Measurements from ENCODE around the gene TET3.

TET3 gene

GRCh38 chr2:74029714-74030397 lies 45.1 kb downstream of the TET3 start:
- no peaks in the 10 kb centered on the region for H3K36me3 ChIP-seq
- intact Hi-C loops (cut with DNase I; ENCODE audit: low total_unique reads), result no loop called here
- no peaks in the 10 kb centered on the region for H3K9me3 ChIP-seq
- H3K27ac ChIP-seq, result no peak overlapping the region
- peaks cover 0 to 10% (median 0%) of the 10 kb centered on the region in 4 donors for H3K4me1 ChIP-seq
- TF ChIP-seq CTCF (IDR thresholded peaks at IDR 0.05), result no peak
- no peaks in the 10 kb centered on the region for H3K27me3 ChIP-seq
- H3K4me3 ChIP-seq, result no peak overlapping the region
- no peak for DNase-seq

- Histone ChIP-seq H3K4me1 (peaks cover 0 to 10% (median 0%) of the 10 kb centered on the region in 4 donors), H3K9me3 (no peaks in the 10 kb centered on the region), H3K4me3 (no peak overlapping the region), H3K27me3 (no peaks in the 10 kb centered on the region), H3K36me3 (no peaks in the 10 kb centered on the region), H3K27ac (no peak overlapping the region)
- intact Hi-C loops (cut with DNase I; ENCODE audit: low total_unique reads), result no loop called here
- no peak for TF ChIP-seq CTCF (IDR thresholded peaks at IDR 0.05)
- DNase-seq, result no peak
These were observed 46.5 kb downstream of the TET3 start for GRCh38 chr2:74031221-74031620.

- intact Hi-C loops (cut with DNase I; ENCODE audit: low total_unique reads), result no loop called here
- Histone ChIP-seq H3K4me3 (no peak overlapping the region), H3K9me3 (no peaks in the 10 kb centered on the region), H3K36me3 (no peaks in the 10 kb centered on the region), H3K27ac (no peak overlapping the region), H3K27me3 (no peaks in the 10 kb centered on the region), H3K4me1 (peaks cover 0 to 10% (median 0%) of the 10 kb centered on the region in 4 donors)
- DNase-seq, result no peak
- TF ChIP-seq CTCF (IDR thresholded peaks at IDR 0.05), result no peak
These were observed 47.2 kb downstream of the TET3 start for GRCh38 chr2:74031959-74032287.

GRCh38 chr2:74033375-74033774 lies 48.7 kb downstream of the TET3 start:
- no peak overlapping the region for H3K4me3 ChIP-seq
- peaks cover 0 to 10% (median 0%) of the 10 kb centered on the region in 4 donors for H3K4me1 ChIP-seq
- no peak for TF ChIP-seq CTCF (IDR thresholded peaks at IDR 0.05)
- no peaks in the 10 kb centered on the region for H3K9me3 ChIP-seq
- intact Hi-C loops (cut with DNase I; ENCODE audit: low total_unique reads), result no loop called here
- H3K36me3 ChIP-seq, result no peaks in the 10 kb centered on the region
- H3K27ac ChIP-seq, result no peak overlapping the region
- no peak for DNase-seq
- no peaks in the 10 kb centered on the region for H3K27me3 ChIP-seq
